ENCODE measurements around the gene CNPY1. TPM values are rescaled to one million over a fixed set of nuclear protein-coding genes. Genes with fewer than 3 reads are reported as not detected.

Gene CNPY1
- total and polyA plus RNA-seq, 2 donors (not counting 1 experiment from before 2014, with no cell fraction given): not detected

- WGBS (ENCODE audit: insufficient coverage): 9% methylated on average over 69 of the region's 70 CpGs
- Histone ChIP-seq H3K36me3 (replicated peaks in 1 of 2; ENCODE audit: control extremely low read depth in 1 of 2, control insufficient read depth in 1 of 2, extremely low read depth in 1 of 2, insufficient read depth in 2 of 2, low read length in 1 of 2) (no peaks in the 10 kb centered on the region), H3K4me3 (ENCODE audit: control extremely low read depth in 1 of 5, extremely low read depth in 1 of 5, insufficient read depth in 1 of 5, low read depth in 2 of 5, low read length in 4 of 5) (peak overlapping the region in 3 of 5 experiments; percentile 27 to 45 (median 41)), H3K79me2 (ENCODE audit: control insufficient read depth, insufficient read depth, low read length) (no peaks in the 10 kb centered on the region), H2AFZ (ENCODE audit: insufficient read depth, low read depth, low read length, poor library complexity, severe bottlenecking) (peak overlapping the region; percentile 26), H4K20me1 (ENCODE audit: control insufficient read depth, insufficient read depth, low read length, poor library complexity, severe bottlenecking) (no peaks in the 10 kb centered on the region), H3K4me1 (ENCODE audit: control insufficient read depth in 2 of 2, insufficient read depth in 2 of 2, low read length in 2 of 2) (peaks cover 39 to 57% of the 10 kb centered on the region in 2 donors), H3K27me3 (replicated peaks in 1 of 4; ENCODE audit: control extremely low read depth in 1 of 4, control insufficient read depth in 3 of 4, insufficient read depth in 4 of 4, low read length in 3 of 4) (peaks cover 0 to 99% (median 85%) of the 10 kb centered on the region in 4 experiments), H3K9ac (ENCODE audit: low read length) (peak overlapping the region; percentile 45), H3K4me2 (replicated peaks; ENCODE audit: low read depth, low read length, poor library complexity, severe bottlenecking) (peak overlapping the region; percentile 73), H3K9me3 (ENCODE audit: control extremely low read depth in 1 of 3, control insufficient read depth in 2 of 3, insufficient read depth in 1 of 3, low read length in 2 of 3) (peaks cover 0 to 69% (median 0%) of the 10 kb centered on the region in 3 donors), H3K27ac (ENCODE audit: low read length in 2 of 2) (no peak overlapping the region)
- intact Hi-C loops (cut with micrococcal nuclease): loop anchor here (2.0 to 5.0 kb wide), 3 partner anchors 39 to 299 kb away; no protein-coding TSS in a partner anchor
- peak; percentile 31 for ATAC-seq (ENCODE audit: low read depth)
- Mint-ChIP-seq H3K27ac (no peak overlapping the region), H3K4me1 (peaks cover 21% of the 10 kb centered on the region), H3K4me3 (peak overlapping the region; percentile 64), H3K27me3 (peaks cover 76% of the 10 kb centered on the region), H3K9me3 (ENCODE audit: insufficient read depth) (no peaks in the 10 kb centered on the region)
- ChIA-PET POLR2A (no interaction called here), CTCF (no interaction called here)
- peak; percentile 53 for DNase-seq
- TF ChIP-seq CTCF (IDR thresholded peaks at IDR 0.05) (no peak), EZH2 (IDR thresholded peaks at IDR 0.05; ENCODE audit: borderline replicate concordance, insufficient read depth, low read depth, low read length, poor library complexity, severe bottlenecking) (peak; percentile 48)
Observed at GRCh38 chr7:155467846-155468784, 78.2 kb downstream of the CNPY1 start.
